Testis (tissue), 3 donors: ENCODE data around the gene TP53I11. TPM values are rescaled to one million over a fixed set of nuclear protein-coding genes. Genes with fewer than 3 reads are reported as not detected.

Experiments used
- DNase-seq: peaks from one replicate; pipeline ENCODE4 v3.0.0-alpha.2; 2019
- H3K27ac ChIP-seq, 2 donors: fragments of 200-600 bp; sonication (generic); one replicate each; pipeline ENCODE4 v1.5.1; 2019
- H3K27me3 ChIP-seq: fragments of 200-600 bp; sonication (generic); one replicate; pipeline ENCODE4 v1.5.1; 2019
- H3K36me3 ChIP-seq: fragments of 200-600 bp; sonication (generic); one replicate; pipeline ENCODE4 v1.5.1; 2017; ENCODE audit warnings: low read depth; ENCODE audit errors: missing control alignments
- H3K4me1 ChIP-seq: fragments of 200-600 bp; sonication (generic); one replicate; pipeline ENCODE4 v1.5.1; 2019
- H3K4me3 ChIP-seq, 2 donors: fragments of 200-600 bp; sonication (generic); one replicate each; pipeline ENCODE4 v1.5.1; 2017 to 2019
- H3K9me3 ChIP-seq: fragments of 200-600 bp; sonication (generic); one replicate; pipeline ENCODE4 v1.5.1; 2017
- POLR2A ChIP-seq: fragments of 450-650 bp; IDR thresholded peaks from one replicate; pipeline ENCODE4 v1.6.1; 2017; ENCODE audit warnings: antibody characterized with exemption, mild to moderate bottlenecking, moderate library complexity
- WGBS, 2 donors: methylation state at CpG; one replicate each; pipeline ENCODE4 v1.1.5; 2018; 5-methylcytosine and 5-hydroxymethylcytosine counted together
- intact Hi-C: fragments of 100-400 bp; cut with DNase I; formaldehyde crosslinking; loops from one replicate; pipeline ENCODE4 v1.15.1; 2023; ENCODE audit warnings: low total_unique reads
- polyA plus RNA-seq: library from polyadenylated mRNA; stranded (reverse); fragments of 350-450 nt; fragmentation: Illumina TruSeq; extraction: RNeasy Lipid Tissue Mini Kit (QIAGEN cat#74804); gene quantifications from one replicate; pipeline ENCODE4 v1.2.3, GENCODE V29; 2014; ENCODE audit warnings: low read depth, low replicate concordance; ENCODE audit not compliant: insufficient read depth
- total RNA-seq, 2 donors: library from RNA; depleted of rRNA; stranded (reverse); fragments of >200 nt; gene quantifications; one replicate each; pipeline ENCODE4 v1.2.3, GENCODE V29; 2016
- TF ChIP-seq, protein P1 (sequence below), 3 experiments: fragments of 450-650 bp in 2 of 3; fragments of 200-600 bp in 1 of 3; sonication (generic) in 1 of 3; IDR thresholded peaks; one replicate each; pipeline ENCODE4 v1.5.1; 2016 to 2019; ENCODE audit warnings: antibody characterized with exemption in 3 of 3, mild to moderate bottlenecking in 2 of 3, moderate library complexity in 1 of 3

The TP53I11 gene
- total and polyA plus RNA-seq, 3 donors from 2014 or later = 19.9 to 29.7 (median 28.7) TPM

DNA sequence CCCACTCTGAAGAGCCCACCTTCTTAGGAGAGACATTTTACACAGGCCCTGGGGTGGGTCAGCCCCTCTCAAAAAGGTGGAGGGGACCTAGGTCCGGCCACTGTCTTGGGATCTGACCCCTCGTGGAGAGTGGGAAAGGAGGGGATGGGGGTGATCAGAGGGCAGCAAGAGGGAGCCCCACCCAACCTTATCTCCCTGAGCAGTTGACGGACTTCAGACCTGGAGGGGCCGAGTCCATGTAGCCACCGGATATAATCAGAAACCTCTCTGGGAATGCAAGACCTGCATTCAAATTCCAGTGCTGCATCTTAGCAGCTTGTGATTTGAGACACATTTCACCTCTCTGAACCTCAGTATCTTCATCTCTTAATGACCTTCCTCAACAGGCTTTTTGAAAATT is 44.0 kb downstream of the TP53I11 start:
- intact Hi-C loops = no loop called here

DNA sequence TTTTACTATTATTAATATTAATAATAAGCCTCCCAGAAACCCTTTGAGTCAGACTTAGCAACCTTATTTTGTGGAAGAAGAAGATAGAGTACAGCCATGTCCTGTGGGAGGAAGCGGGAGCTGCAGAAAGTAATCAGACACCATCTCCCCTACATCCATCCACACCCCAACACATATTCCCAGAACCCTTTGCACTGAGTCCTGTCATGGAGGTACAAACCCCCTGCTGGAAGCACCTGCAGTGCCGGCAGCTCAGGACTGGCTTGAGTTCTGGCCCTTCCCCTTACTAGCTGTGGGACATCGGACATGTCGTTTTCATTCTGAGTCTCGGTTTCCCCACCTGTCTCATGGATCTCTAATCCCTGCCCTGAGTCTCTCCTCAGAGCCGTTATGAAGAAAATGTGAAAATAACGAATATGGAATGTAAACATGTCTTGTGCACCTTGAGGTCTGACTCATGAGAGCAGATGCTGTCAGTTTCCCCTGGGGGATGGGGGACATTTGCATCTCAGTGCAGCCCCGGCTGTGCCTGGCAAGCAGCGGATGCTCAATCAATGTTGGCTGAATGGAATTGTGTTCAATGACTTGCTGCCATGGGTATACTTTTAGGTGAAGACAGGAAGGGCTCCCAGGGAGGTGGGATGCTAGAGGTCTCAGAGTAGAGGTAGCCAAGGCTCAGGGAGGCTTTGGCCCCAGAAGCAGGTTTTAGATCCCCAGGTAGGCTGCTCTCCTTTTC is 45.4 kb downstream of the TP53I11 start:
- intact Hi-C loops = no loop called here
- Histone ChIP-seq H3K9me3 (no peaks in the 10 kb centered on the region), H3K27ac (no peak overlapping the region), H3K4me3 (no peak overlapping the region), H3K36me3 (no peaks in the 10 kb centered on the region), H3K27me3 (no peaks in the 10 kb centered on the region), H3K4me1 (no peaks in the 10 kb centered on the region)
- 80 to 89% methylated on average over 6 to 9 of the region's 9 CpGs for WGBS, 2 donors
- no peak for TF ChIP-seq POLR2A
- TF ChIP-seq, protein P1, sequence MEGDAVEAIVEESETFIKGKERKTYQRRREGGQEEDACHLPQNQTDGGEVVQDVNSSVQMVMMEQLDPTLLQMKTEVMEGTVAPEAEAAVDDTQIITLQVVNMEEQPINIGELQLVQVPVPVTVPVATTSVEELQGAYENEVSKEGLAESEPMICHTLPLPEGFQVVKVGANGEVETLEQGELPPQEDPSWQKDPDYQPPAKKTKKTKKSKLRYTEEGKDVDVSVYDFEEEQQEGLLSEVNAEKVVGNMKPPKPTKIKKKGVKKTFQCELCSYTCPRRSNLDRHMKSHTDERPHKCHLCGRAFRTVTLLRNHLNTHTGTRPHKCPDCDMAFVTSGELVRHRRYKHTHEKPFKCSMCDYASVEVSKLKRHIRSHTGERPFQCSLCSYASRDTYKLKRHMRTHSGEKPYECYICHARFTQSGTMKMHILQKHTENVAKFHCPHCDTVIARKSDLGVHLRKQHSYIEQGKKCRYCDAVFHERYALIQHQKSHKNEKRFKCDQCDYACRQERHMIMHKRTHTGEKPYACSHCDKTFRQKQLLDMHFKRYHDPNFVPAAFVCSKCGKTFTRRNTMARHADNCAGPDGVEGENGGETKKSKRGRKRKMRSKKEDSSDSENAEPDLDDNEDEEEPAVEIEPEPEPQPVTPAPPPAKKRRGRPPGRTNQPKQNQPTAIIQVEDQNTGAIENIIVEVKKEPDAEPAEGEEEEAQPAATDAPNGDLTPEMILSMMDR (IDR thresholded peaks at IDR 0.05) = no peak
- DNase-seq = no peak

More for the DNA sequence above, 44.0 kb downstream of the TP53I11 start:
- TF ChIP-seq POLR2A = no peak
- TF ChIP-seq, protein P1 (IDR thresholded peaks at IDR 0.05) = no peak
- Histone ChIP-seq H3K27me3 (no peaks in the 10 kb centered on the region), H3K4me1 (no peaks in the 10 kb centered on the region), H3K36me3 (no peaks in the 10 kb centered on the region), H3K9me3 (no peaks in the 10 kb centered on the region), H3K4me3 (no peak overlapping the region), H3K27ac (no peak overlapping the region)
- WGBS, 2 donors = 67 to 78% methylated on average over 5 of the region's 5 CpGs
- DNase-seq = no peak

DNA sequence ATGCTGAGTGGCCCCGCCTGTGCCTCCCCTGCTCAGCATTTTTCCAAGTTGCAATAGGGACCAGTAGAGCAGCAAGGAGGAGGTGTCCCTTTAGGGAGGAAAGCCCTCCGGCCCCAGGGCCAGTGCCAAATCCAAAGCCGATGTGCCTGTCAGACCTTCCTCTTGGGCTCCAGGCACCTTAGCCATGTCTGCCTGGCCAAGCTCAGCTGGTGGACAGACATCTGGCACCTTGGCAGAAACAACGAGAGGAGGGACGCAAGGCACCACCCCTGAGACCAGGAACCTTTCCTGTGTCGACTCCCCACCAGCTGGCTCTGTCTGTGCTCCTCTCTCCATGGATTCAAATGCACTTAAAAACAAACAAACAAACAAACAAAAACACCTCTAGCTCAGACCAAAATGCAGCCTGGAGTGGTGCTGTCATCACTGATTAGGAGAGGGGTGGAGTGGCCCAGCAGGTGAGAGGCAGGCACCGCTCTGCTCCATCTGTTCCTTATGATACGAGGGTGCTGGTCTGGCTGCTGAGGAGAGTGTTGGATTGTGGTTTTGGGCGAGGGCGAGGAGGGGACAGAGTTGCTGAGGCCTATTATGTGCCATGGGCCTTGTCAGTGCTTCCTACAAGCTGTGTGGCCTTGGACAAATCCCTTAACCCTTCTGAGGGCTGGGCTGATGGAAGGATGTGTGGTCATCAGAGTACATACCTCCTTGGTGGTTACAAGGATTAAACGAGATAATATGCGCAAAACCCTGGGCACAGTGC is 46.2 kb downstream of the TP53I11 start:
- Histone ChIP-seq H3K36me3 (no peaks in the 10 kb centered on the region), H3K4me3 (no peak overlapping the region), H3K27me3 (no peaks in the 10 kb centered on the region), H3K4me1 (no peaks in the 10 kb centered on the region), H3K9me3 (no peaks in the 10 kb centered on the region), H3K27ac (no peak overlapping the region)
- WGBS, 2 donors = 72 to 82% methylated on average over 12 of the region's 12 CpGs
- intact Hi-C loops = no loop called here
- TF ChIP-seq POLR2A = no peak
- TF ChIP-seq, protein P1 (IDR thresholded peaks at IDR 0.05) = no peak
- DNase-seq = no peak

DNA sequence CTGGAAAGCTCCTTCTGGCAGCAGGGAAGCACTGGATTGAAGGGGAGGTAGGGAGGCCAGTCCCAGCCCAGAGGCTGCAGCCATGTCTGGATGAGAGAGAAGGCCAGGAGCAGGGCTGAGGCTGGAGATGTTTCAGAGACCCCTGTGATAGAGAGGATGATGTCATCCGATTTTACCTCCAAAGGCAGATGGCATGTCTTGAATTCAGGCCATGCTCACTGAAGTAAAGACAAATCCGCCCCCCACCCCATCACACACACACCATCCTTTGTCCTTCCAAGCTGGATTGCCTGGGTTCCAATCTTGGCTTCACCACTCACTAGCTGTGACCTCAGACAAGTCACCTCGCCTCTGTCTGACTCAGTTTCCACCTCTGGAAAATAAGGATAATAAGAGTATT is 47.2 kb downstream of the TP53I11 start:
- Histone ChIP-seq H3K9me3 (no peaks in the 10 kb centered on the region), H3K4me1 (no peaks in the 10 kb centered on the region), H3K27ac (no peak overlapping the region), H3K27me3 (no peaks in the 10 kb centered on the region), H3K4me3 (no peak overlapping the region), H3K36me3 (no peaks in the 10 kb centered on the region)
- DNase-seq = no peak
- 74 to 93% methylated on average over 3 of the region's 3 CpGs for WGBS, 2 donors
- intact Hi-C loops = no loop called here
- TF ChIP-seq, protein P1 (IDR thresholded peaks at IDR 0.05) = no peak
- no peak for TF ChIP-seq POLR2A
